ENCODE measurements around the gene C1orf21.
"Not testable (repeated sequence)": the region's sequence is repeated elsewhere in the genome, so short reads cannot be mapped to it uniquely, and the experiment has no call there.

The C1orf21 gene, protein sequence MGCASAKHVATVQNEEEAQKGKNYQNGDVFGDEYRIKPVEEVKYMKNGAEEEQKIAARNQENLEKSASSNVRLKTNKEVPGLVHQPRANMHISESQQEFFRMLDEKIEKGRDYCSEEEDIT

DNA sequence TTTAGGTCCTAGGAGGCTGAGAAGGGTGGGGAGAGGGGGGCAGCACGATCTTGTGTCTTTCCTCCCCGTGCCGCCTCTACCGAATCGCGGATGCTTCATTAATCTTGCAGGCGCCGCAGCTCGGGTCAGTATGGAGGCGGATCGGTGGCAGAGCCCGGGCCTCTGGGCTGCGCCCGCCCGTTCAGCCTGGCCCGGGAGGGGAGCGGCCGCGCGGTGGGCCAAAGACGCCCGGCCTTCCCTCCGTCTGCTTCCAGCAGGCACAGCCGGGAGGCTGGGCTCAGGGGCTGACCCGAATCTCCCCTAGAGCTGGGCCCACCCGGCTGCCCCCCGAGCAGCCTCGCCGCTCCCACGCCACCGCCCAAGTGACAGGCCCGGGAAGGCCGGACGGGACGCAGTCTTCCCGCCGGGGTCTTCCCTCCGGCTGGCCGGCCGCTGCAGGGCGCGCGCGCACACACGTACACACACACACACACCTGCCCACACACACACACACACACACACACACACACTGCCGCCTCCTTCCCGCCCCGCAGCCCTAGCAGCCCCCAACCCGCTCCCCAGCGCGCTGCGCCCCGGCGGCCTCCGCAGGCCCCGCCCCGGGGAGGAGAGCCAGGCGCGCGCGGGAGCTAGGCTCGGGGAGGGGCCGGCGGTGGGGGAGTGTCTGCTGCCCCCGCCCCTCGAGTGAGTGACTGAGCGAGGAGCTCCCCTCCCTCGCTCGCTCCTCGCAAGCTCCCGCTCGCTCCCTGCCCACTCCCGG, at the start of gene C1orf21:
Gene C1orf21 (plus strand): TSS at position 718 of the 757 bp plus-strand sequence. CDS start 90,481 bp downstream, outside the sequence.
- DNase-seq (ENCODE audit: low spot score) = peak; percentile 63

DNA sequence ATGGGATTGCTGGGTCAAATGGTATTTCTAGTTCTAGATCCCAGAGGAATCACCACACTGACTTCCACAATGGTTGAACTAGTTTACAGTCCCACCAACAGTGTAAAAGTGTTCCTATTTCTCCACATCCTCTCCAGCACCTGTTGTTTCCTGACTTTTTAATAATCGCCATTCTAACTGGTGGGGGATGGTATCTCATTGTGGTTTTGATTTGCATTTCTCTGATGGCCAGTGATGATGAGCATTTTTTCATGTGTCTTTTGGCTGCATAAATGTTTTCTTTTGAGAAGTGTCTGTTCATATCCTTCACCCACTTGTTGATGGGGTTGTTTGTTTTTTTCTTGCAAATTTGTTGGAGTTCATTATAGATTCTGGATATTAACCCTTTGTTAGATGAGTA, 49.0 kb upstream of the C1orf21 start:
- not testable (repeated sequence) for DNase-seq (ENCODE audit: low spot score)

DNA sequence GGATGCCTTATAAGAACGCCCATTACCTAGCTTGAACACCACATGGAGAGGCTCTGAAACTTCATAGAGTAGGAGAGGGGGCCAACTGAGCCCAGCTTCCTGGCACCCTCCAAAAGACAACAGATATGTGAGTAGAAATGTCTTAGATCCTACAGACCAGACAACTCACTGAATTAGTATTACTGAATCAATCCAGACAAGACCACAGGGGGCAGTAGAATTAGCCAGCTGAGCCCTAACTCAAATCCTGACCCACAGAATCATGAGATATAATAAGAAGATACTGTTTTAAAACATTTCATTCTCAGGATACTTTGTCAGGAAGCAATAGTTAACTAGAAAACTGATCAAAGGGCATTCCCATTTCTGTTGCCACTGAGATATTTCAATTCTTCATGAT, 45.8 kb upstream of the C1orf21 start:
- no peak for DNase-seq (ENCODE audit: low spot score)

DNA sequence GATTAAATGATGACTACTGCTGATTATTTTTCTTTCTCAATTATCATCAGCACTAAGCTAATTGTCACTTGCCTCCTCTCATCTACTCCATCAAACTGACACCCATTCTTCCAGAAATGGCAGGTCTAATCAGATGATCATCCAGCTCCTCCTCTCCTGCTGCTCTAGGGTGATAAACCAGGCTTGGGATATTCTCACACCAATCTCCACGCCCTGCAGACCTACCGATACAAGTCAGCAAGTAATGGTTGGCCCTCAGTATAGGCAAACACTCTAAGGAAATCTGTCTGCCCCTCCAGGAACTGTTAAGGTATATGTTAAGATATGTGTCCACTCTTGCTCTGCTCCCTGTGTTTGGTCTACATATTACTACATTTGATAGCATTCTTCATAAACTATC, 36.3 kb upstream of the C1orf21 start:
- no peak for DNase-seq (ENCODE audit: low spot score)

DNA sequence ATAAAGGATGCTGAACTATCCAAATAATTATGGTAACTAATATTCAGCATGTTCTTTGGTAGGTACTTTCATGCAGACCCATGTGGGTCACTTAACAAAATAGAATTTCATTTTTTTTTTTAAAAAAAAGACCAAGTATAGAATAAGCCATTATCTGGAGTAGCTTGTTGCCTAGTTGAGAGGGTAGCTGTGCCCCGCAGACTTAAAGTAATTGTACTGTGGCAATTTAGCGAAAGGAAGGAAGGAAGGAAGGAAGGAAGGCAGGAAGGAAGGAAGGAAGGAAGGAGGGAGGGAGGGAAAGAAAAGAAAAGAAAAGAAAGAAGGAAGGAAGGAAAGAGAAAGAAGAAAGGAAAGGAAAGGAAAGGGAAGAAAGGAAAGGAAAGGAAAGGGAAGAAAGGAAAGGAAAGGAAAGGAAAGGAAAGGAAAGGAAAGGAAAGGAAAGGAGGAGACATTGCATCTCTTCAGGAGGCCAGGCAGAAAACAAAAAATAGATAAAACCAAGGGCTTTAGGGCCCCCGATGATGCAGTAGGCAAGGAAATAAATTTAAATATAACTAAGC, 35.3 kb upstream of the C1orf21 start:
- no peak for DNase-seq (ENCODE audit: low spot score)

DNA sequence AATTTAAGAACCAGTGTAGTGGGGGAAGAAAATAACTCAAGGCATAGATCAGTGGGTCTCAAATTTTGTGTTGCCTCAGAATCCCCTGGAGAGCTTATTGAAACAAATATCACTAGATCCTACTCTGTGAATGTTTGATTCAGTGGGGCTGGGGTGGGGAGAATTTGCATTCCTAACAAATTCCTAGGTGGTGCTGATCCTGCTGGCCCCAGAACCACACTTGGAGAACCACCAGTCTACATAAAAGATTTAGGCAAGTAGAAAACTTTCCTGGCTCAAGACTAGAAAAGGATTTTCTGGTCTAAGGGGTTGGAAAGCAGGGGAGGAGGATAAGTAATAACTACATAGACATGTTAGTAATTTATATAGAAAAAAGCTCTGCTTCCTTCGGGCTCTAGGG, 34.1 kb upstream of the C1orf21 start:
- DNase-seq (ENCODE audit: low spot score) = no peak

DNA sequence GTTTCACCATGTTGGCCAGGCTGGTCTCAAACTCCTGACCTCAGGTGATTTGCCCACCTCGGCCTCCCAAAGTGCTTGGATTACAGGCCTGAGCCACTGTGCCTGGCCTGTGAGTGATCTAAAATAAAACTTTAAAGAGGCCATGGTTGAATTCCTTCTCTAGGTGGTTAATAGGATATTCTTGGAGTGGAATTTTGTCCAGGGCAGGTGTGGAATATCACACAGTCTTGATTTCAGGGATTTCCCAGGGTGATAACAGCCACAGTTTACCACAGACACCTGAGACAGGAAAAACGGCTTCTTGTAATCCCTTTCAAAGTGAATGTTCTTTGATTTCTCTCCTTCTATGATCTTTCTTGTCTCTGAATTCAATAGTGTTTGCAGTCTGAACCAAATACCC, 32.1 kb upstream of the C1orf21 start:
- DNase-seq (ENCODE audit: low spot score) = no peak

DNA sequence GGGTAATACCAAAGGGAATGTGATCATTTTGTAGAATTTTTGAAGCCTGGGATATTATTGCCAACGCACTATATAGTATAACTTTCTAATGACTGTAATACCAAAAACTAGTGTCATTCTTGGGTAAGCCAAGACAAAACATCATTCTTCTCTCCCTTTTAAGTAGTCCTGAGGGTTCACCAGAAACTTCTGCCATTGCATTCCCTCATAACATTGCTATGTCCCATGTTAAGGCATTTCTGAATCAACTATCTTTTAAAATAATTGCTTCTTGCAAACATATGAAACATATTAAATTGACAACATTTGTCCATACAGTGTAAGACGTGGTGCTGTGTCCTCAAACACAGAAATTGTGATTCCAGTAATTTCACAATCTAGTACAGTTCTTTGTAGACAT, 29.9 kb upstream of the C1orf21 start:
- DNase-seq (ENCODE audit: low spot score) = no peak

DNA sequence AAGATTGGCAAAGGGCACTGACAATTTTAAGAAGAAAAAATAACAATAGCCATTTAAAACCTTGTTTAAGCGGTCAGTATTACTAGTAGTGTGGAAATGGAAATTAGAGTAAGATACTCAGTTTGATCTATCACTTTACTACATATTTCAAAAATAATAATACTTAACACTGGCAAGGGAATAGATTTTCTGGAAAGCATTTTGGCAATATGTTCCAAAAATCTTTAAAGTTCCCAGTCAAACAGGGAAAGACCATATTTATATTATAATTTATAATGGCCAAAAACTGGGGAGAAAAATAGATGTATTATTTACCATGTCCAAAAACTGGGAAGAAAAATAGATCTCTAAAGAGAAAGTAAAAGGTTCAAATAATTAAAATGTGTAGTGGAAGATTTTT, 28.6 kb upstream of the C1orf21 start:
- DNase-seq (ENCODE audit: low spot score) = no peak

DNA sequence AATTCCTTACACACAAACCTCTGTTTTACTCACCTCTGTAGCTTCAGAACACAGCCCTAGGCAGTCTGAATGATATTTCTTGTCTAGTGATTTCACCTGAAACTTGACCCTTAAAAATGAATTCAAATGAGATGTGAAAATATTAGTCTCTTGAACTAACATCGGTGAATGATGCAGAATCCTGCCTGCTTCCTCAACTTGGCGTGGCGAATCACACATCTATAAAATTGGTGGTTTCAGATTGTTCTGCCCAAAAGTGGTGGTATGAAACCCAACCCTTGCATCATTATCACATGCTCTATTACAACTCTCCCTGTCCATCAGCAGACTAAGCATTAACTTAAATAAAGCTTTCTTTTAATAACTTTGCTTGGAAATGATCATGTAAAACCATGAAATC, 26.9 kb upstream of the C1orf21 start:
- no peak for DNase-seq (ENCODE audit: low spot score)

DNA sequence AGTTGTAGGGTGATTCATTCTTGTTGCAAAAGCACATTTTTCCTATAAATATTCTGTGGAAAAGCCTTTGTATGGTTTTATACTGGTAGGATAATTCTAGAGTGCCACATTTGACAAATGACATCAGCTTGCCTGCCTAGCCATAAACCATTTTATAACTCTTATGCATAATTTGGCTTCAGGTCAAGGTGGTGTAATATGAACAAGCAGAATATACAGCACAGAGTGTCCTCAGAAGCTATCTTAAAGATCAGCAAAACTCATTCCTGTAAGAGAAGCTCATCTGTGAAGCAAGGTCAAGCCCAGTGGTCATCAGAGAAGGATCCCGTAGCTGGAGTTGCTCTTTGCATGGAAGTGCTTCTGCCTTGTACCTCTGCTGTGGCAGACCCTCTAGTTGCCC, 24.0 kb upstream of the C1orf21 start:
- DNase-seq (ENCODE audit: low spot score) = no peak

DNA sequence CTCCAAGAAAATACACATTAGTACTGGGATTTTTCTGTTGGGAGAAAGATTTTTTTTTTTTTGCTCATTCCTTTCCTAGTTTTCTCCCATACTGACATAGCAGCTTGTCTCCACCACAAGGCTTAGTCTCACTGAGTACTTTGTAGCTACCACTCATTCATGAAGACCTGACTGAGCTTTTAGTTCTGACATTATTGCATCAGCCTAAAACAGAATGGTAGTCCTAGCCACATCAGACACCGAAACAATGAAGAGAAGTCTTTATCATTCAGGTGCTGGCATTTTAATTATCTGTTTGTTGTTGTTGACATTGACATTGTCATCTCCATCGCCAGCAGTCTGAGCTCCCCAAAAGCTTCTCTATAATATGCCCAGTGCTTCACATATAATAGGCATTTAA, 21.1 kb upstream of the C1orf21 start:
- DNase-seq (ENCODE audit: low spot score) = no peak

DNA sequence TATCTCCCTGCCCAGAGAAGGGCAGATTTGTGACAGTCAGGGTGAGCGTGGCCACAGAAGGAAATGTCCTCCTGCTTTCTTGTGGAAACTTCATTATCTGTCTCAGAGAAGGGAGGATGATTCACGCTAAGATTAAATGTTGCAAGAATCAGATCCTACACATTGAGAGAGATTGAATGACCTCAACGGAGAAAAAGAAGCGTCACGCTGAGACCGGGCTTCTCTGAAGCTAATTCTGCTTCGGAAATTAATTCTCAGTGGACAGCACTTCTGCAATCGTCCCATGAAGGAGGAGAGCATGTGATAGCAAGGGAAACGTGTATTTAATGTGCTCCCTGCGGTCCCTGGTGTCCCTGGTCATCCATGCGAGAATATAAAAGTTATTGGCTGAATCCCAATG, 19.8 kb upstream of the C1orf21 start:
- DNase-seq (ENCODE audit: low spot score) = no peak

DNA sequence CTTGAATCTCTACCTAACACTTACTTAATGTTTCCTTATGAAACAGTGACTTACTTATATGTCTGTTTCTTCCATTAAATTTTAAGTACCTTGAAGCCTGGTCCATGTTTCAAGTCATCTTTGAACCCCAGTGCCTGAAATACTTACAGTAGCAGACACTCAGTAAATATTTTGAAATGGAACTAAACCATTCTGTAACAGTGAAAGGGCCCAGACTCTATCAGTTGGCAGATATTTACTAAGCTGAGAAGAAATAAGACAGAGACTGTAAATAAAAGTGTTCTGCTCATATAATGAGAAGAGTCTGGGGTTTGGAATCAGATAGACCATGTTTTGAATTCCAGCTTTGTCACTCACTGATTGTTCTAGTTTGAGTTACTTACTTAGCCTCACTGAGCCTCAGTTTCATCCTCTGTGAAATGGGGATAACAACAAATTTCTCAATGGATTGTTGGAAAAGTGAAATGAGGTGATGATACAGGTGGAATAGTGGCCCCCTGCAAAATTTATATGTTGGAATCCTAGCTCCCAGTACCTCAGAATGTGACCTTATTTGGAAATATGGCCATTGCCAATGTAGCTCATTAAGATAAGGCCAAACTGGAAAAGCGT, 19.3 kb upstream of the C1orf21 start:
- DNase-seq (ENCODE audit: low spot score) = no peak

DNA sequence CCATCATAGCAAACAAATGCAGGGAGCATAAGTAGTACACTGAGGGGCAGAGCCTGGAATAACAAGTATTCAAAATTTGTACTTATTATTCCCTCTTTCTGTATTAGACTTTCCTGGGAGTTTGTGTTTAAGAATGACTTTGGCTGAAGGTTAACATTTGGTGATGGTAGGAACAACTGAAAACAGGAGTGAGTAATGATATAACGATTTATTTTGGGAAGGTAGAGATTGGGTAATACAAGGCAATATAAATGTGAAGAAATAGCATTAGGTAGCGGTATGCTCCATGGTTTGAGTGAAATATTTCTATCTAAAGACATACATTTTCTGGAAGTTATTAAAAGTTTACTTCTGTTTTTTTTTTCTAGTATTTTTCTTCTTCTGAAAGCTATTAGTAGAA, 18.5 kb upstream of the C1orf21 start:
- DNase-seq (ENCODE audit: low spot score) = no peak

DNA sequence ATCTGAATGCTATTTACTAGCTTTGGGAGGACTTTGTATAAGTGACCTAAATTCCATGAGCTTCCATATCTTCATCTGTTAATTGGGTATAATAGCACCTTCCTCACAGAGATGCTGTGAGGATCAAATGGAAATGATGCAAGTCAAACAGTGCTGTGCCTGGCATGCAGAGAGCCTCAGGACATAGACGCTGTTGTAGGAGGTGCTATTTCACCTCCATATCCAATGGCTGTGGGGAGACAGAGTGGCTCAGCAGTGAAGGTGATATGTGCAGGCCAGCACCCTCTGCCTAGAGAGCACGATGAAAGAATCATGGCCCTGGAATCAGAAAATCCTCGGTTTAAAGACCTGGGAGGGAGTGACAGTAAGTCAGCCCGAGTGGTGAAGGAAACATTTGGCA, 16.0 kb upstream of the C1orf21 start:
- no peak for DNase-seq (ENCODE audit: low spot score)

DNA sequence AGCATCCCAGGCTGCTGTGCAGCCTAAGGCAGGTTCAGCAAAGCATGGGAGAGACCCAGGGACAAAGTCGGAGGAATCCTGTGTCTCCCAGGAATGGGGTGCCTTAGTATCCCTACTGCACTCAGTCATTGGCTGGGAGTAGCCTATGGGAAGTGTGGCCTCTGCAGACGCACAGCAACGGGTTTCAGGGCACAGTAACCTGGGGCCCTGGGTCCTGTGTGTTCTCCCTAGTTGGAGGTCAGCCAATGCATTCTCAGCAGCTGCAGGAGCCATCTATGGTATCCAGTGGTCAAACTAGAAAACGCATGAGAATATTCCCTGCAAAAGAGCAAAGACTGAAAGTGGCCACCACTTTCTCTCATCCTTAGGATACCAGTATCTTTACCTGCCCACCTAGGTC, 13.7 kb upstream of the C1orf21 start:
- DNase-seq (ENCODE audit: low spot score) = no peak

DNA sequence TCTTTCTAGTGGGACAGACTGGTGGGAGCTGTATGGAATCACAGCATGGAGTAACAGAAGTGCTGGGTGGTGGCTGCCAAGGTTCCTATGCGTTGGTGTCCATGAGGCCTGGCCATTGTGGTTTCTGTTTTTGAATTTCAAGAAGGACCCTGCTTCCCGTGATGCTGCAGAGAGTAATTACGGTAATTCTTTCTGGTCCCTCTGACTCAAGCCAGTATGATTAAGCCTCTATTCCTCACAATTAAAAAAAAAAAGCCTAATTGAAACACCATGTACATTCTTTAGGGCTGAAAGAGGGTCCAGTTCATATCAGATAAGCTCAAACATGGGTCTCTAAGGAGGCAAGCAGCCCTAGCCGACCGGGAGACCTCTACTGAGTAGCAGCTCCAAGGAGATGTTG, 10.5 kb upstream of the C1orf21 start:
- no peak for DNase-seq (ENCODE audit: low spot score)

DNA sequence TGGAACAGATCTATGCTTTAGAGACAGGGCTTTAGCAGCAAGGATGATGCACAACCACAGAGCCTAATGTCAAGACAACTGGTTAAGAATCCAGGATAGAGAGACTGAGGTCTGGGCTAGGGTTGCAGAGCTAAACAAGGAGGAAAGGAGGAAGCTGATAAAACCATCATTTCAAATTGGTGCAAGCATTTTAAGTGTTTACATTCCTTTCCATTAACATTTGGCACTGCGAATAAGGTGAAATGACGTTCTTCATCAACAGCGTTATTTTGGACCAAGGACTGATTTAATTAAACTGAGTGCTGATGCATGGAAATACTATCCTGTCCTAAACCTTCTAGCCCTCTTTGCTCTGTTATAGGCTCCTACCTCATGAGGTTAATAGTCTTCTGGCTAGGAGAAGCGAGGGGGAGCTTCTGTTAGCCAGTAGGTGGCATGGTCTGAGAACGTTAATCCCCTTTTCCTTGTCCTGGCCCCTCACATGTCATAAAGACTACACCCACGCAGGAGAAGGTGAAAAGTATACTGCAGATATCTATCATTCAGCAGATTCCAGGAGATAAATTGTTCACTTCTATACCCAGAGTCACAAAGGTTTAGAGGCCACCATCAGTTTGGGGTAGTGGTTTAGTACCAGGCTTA, 7.6 kb upstream of the C1orf21 start:
- DNase-seq (ENCODE audit: low spot score) = no peak

DNA sequence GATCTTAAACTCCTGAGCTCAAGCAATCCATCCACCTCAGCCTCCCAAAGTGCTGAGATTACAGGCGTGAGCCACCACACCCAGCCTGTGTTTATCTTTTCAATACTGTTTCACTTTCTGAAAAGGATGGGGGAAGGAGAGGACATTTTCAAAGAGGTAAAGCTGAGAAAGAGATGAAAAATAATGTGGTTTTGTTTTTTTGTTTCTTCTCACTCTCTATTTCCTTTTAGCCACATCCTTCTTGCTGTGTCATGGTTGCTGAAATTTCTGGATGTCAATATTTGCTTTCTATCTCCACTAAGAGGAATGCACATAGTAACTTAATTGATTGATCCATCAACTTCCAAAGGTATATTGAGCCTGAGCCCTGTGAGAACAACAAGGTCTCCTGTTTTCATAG, 6.4 kb upstream of the C1orf21 start:
- DNase-seq (ENCODE audit: low spot score) = no peak

DNA sequence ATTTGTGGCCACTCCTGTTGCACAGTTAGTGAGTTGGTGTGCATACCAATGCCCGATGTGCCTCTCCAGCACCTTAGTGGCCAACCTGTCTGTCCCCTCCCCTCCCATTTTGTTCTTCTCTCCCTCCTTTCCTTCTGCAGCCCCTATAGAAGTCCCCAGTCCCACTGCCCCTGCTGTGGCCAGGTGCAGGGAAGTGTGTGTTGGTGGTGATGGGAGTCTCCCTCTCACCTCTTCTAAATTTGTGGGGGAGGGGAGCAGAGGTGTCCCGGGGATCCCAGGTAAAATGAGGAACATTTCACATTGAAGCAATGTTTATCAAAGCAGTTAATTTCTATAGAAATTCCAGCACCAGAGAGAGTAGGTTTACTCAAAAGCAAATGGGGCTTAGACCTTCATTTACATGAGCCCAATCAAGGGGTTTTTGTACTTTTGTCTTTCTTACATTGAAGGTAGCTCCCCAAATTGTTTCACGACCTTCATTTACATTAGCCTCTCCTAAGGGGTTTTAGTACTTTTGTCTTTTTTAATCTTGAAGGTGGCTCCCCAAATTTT, 3.0 kb upstream of the C1orf21 start:
- no peak for DNase-seq (ENCODE audit: low spot score)

DNA sequence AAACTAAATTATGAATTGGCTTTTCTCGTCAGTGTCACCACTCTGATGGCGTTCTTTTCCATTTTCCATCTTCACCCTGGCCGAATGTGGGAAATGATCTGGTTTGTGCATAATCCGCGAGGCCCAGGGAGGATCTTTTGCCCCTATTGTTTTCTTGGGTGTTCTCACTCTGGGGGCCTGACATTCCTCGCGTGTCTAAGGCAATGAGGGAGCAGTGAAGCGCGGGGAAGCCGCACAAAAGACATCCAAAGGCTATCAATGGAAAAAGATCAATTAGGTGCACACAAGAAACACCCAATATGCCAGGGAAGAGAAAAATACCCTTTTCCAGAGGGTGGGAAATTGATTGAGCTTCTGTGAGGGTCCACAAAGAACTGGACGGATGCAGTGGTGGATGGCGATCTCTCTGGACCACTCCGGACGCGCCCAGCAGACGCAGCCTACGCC, 941 bp upstream of the C1orf21 start:
- DNase-seq (ENCODE audit: low spot score) = no peak

DNA sequence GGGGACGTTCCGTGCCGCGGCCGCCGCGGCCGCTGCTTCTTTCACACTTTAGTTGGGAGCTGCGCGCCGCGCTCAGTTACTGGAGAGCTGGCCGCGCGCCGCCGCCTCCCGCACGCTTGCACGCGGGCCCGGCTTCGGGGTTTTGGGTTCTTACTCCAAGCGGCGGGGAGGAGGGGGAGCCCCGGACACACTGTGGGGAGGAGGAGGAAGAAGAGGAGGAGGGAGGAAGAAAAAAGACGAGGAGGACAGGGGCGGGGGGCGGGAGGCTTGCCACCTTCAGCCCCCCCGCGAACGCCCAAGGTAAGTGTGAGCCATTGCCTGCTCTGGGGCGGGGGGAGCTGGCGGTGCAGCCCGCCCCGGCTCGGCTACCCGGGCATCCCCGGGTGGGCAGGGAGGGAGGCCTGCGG, 243 bp downstream of the C1orf21 start:
- no peak for DNase-seq (ENCODE audit: low spot score)

All from germinal center (tissue), 1 donor.